Amniotic epithelial cell (primary cell): Measurements from ENCODE around the gene TELO2.

Source experiments
- DNase-seq: peaks from one replicate; pipeline ENCODE4 v3.0.0-alpha.2; 2010; ENCODE audit warnings: low read depth

TELO2 gene

GRCh38 chr16:1519831-1520230 is 26.7 kb downstream of the TELO2 start:
- no peak for DNase-seq

GRCh38 chr16:1520461-1520860 is 27.3 kb downstream of the TELO2 start:
- DNase-seq, result no peak

- no peak for DNase-seq
Measured at GRCh38 chr16:1523581-1524245, 30.6 kb downstream of the TELO2 start.

GRCh38 chr16:1524366-1524765 is 31.2 kb downstream of the TELO2 start:
- no peak for DNase-seq

GRCh38 chr16:1525871-1526607 is 32.9 kb downstream of the TELO2 start:
- no peak for DNase-seq

- no peak for DNase-seq
Measured at GRCh38 chr16:1526608-1527555, 33.7 kb downstream of the TELO2 start.

GRCh38 chr16:1527836-1528811 is 35.0 kb downstream of the TELO2 start:
- peak; percentile 11 for DNase-seq

GRCh38 chr16:1528921-1529537 is 35.9 kb downstream of the TELO2 start:
- no peak for DNase-seq

- DNase-seq, result no peak
Measured at GRCh38 chr16:1530349-1530882, 37.3 kb downstream of the TELO2 start.

- DNase-seq, result peak; percentile 49
Measured at GRCh38 chr16:1530883-1531637, 37.9 kb downstream of the TELO2 start.

- no peak for DNase-seq
Measured at GRCh38 chr16:1531638-1531910, 38.4 kb downstream of the TELO2 start.

- no peak for DNase-seq
Measured at GRCh38 chr16:1532081-1532760, 39.1 kb downstream of the TELO2 start.

- no peak for DNase-seq
Measured at GRCh38 chr16:1532771-1533170, 39.6 kb downstream of the TELO2 start.

- DNase-seq, result peak; percentile 61
Measured at GRCh38 chr16:1533443-1533951, 40.3 kb downstream of the TELO2 start, which contains the start of gene TMEM204. TSS of gene TMEM204 (plus strand) at chr16:1533666. CDS start at chr16:1534276, 610 bp downstream.

GRCh38 chr16:1534021-1535020 is 41.2 kb downstream of the TELO2 start:
- DNase-seq, result peak; percentile 48

- no peak for DNase-seq
Measured at GRCh38 chr16:1535391-1536291, 42.5 kb downstream of the TELO2 start.

GRCh38 chr16:1536601-1537000 is 43.4 kb downstream of the TELO2 start:
- no peak for DNase-seq
